GM12801 (cell line): Measurements from ENCODE around the gene PIP5K1B.

Source experiments
- CTCF ChIP-seq: IDR thresholded peaks from one replicate; pipeline ENCODE4 v1.5.1; 2011; ENCODE audit warnings: control low read depth; ENCODE audit not compliant: insufficient read length; ENCODE audit errors: extremely low read depth

The PIP5K1B gene

GRCh38 chr9:68749579-68750159 is 44.6 kb downstream of the PIP5K1B start:
- TF ChIP-seq CTCF: no peak

- no peak for TF ChIP-seq CTCF
Measured at GRCh38 chr9:68750255-68750654, 45.2 kb downstream of the PIP5K1B start.

GRCh38 chr9:68750786-68751185 is 45.7 kb downstream of the PIP5K1B start:
- no peak for TF ChIP-seq CTCF

GRCh38 chr9:68751556-68751955 is 46.5 kb downstream of the PIP5K1B start:
- no peak for TF ChIP-seq CTCF

- no peak for TF ChIP-seq CTCF
Measured at GRCh38 chr9:68755051-68755450, 50.0 kb downstream of the PIP5K1B start.

GRCh38 chr9:68755752-68756151 is 50.7 kb downstream of the PIP5K1B start:
- no peak for TF ChIP-seq CTCF

GRCh38 chr9:68759981-68760673 is 55.1 kb downstream of the PIP5K1B start:
- TF ChIP-seq CTCF: no peak
